Endothelial cell (in vitro differentiated cells): Measurements from ENCODE around the gene TBC1D7. TPM values are rescaled to one million over a fixed set of nuclear protein-coding genes. Genes with fewer than 3 reads are reported as not detected.

Experiments
- DNase-seq: peaks from one replicate; pipeline ENCODE4 v3.0.0; 2021; ENCODE audit warnings: low spot score
- H3K27ac Mint-ChIP-seq: one replicate; pipeline ENCODE4 v1.8.0; 2021; ENCODE audit warnings: mixed read lengths, inconsistent platforms; ENCODE audit not compliant: unreplicated experiment
- H3K27me3 Mint-ChIP-seq: one replicate; pipeline ENCODE4 v1.8.0; 2021; ENCODE audit warnings: mild to moderate bottlenecking, moderate library complexity, mixed read lengths, inconsistent platforms; ENCODE audit not compliant: unreplicated experiment
- H3K36me3 Mint-ChIP-seq: one replicate; pipeline ENCODE4 v1.8.0; 2021; ENCODE audit warnings: mild to moderate bottlenecking, low read depth, mixed read lengths, inconsistent platforms; ENCODE audit not compliant: unreplicated experiment
- H3K4me1 Mint-ChIP-seq: one replicate; pipeline ENCODE4 v1.8.0; 2021; ENCODE audit warnings: mild to moderate bottlenecking, mixed read lengths, inconsistent platforms; ENCODE audit not compliant: unreplicated experiment
- H3K4me3 Mint-ChIP-seq: one replicate; pipeline ENCODE4 v1.8.0; 2021; ENCODE audit warnings: mild to moderate bottlenecking, mixed read lengths, inconsistent platforms; ENCODE audit not compliant: unreplicated experiment
- H3K9me3 Mint-ChIP-seq: one replicate; pipeline ENCODE4 v1.8.0; 2021; ENCODE audit warnings: mixed read lengths, inconsistent platforms; ENCODE audit not compliant: unreplicated experiment
- CTCF ChIP-seq: fragments of 200-600 bp; sonication (generic); IDR thresholded peaks from one replicate; pipeline ENCODE4 v1.5.0; 2021; ENCODE audit warnings: antibody characterized with exemption; ENCODE audit not compliant: unreplicated experiment
- total RNA-seq: library from RNA; stranded (reverse); fragmentation: NEBNext Ultra II Directional; extraction: Animal tissue kit (Norgen Biotek cat#: 25700); gene quantifications from one replicate; pipeline ENCODE4 v1.2.1, GENCODE V29; 2021; ENCODE audit not compliant: unreplicated experiment

The TBC1D7 gene
- total RNA-seq, 1 donor from 2014 or later, result 40.4 TPM

GRCh38 chr6:13285705-13286104 is 42.6 kb downstream of the TBC1D7 start:
- no peak for TF ChIP-seq CTCF
- Mint-ChIP-seq H3K27ac (no peak overlapping the region), H3K27me3 (no peaks in the 10 kb centered on the region), H3K4me1 (no peaks in the 10 kb centered on the region), H3K9me3 (no peaks in the 10 kb centered on the region), H3K4me3 (no peak overlapping the region), H3K36me3 (peaks cover 52% of the 10 kb centered on the region)
- no peak for DNase-seq

- no peaks in the 10 kb centered on the region for H3K4me1 Mint-ChIP-seq
- TF ChIP-seq CTCF, result no peak
Observed at GRCh38 chr6:13284646-13285045, 43.7 kb downstream of the TBC1D7 start.

GRCh38 chr6:13283331-13283730 is 45.0 kb downstream of the TBC1D7 start:
- H3K4me1 Mint-ChIP-seq, result no peaks in the 10 kb centered on the region
- no peaks in the 10 kb centered on the region for H3K9me3 Mint-ChIP-seq
- H3K4me3 Mint-ChIP-seq, result peak overlapping the region; percentile 42
- H3K27ac Mint-ChIP-seq, result no peak overlapping the region
- H3K36me3 Mint-ChIP-seq, result peaks cover 39% of the 10 kb centered on the region
- no peak for DNase-seq
- no peak for TF ChIP-seq CTCF
- peaks cover under 1% of the 10 kb centered on the region for H3K27me3 Mint-ChIP-seq

More at GRCh38 chr6:13284646-13285045, 43.7 kb downstream of the TBC1D7 start:
- Mint-ChIP-seq H3K9me3 (no peaks in the 10 kb centered on the region), H3K36me3 (peaks cover 44% of the 10 kb centered on the region), H3K27me3 (no peaks in the 10 kb centered on the region), H3K4me3 (no peak overlapping the region), H3K27ac (no peak overlapping the region)
- no peak for DNase-seq

- H3K9me3 Mint-ChIP-seq, result no peaks in the 10 kb centered on the region
- peaks cover 33% of the 10 kb centered on the region for H3K36me3 Mint-ChIP-seq
- peaks cover 5% of the 10 kb centered on the region for H3K27me3 Mint-ChIP-seq
- DNase-seq, result no peak
- no peaks in the 10 kb centered on the region for H3K4me1 Mint-ChIP-seq
- no peak overlapping the region for H3K4me3 Mint-ChIP-seq
- H3K27ac Mint-ChIP-seq, result no peak overlapping the region
- no peak for TF ChIP-seq CTCF
Observed at GRCh38 chr6:13282393-13283069, 45.8 kb downstream of the TBC1D7 start.

- TF ChIP-seq CTCF, result no peak
- Mint-ChIP-seq H3K4me3 (no peak overlapping the region), H3K36me3 (peaks cover 24% of the 10 kb centered on the region), H3K27me3 (peaks cover 7% of the 10 kb centered on the region), H3K27ac (no peak overlapping the region), H3K9me3 (no peaks in the 10 kb centered on the region), H3K4me1 (no peaks in the 10 kb centered on the region)
- DNase-seq, result no peak
Observed at GRCh38 chr6:13281686-13282085, 46.7 kb downstream of the TBC1D7 start.
